Cerebellar cortex (tissue), 1 donor: ENCODE data around the gene RALGPS1.

ENCODE experiments used
- DNase-seq: peaks from one replicate; pipeline ENCODE4 v3.0.0-alpha.2; 2015; ENCODE audit warnings: low spot score

The RALGPS1 gene

DNA sequence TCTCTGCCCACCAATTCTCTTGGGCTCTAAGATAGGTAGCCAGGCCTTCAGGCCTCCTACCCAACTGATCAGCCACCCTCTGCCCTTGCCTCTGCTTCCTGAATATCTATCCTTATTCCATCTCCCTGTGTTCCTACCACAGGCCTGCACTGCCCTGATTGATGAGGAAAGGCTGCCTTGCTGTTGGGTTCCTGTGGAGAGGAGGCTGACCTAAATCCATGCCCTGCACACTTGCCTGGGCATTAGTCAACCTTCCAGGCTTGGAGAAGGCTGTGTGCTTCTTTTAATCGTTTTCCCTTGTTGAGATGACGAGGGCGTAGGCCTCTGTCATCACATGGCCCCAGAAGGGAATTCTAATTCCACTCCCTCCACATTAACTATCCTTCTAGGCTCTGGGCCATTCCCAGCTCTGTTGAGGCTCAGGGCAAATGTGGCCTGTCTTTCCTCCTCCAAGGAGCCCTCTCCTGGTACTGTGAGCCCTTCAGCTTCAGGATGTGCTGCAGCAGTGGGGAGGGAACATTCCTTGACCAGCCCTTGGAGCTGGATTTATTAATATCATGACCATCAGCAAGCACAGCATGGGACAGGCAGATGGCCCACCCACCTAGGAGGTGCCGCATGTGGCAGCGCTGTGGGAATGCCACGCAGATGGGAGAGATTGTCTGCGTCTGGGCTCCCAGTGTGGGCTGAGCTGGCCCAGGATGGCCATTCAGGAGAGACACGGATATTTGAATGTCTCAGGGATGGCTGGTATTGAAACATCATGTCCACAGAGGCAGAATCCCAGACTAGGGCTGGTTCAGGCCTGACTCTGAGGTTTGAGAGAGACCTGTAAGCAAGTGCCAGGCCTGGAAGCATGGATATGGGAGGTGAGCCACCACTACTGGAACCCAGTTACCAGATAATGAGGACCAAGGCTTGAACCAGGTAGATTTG lies 166.9 kb downstream of the RALGPS1 start:
- peak; percentile 70 for DNase-seq

DNA sequence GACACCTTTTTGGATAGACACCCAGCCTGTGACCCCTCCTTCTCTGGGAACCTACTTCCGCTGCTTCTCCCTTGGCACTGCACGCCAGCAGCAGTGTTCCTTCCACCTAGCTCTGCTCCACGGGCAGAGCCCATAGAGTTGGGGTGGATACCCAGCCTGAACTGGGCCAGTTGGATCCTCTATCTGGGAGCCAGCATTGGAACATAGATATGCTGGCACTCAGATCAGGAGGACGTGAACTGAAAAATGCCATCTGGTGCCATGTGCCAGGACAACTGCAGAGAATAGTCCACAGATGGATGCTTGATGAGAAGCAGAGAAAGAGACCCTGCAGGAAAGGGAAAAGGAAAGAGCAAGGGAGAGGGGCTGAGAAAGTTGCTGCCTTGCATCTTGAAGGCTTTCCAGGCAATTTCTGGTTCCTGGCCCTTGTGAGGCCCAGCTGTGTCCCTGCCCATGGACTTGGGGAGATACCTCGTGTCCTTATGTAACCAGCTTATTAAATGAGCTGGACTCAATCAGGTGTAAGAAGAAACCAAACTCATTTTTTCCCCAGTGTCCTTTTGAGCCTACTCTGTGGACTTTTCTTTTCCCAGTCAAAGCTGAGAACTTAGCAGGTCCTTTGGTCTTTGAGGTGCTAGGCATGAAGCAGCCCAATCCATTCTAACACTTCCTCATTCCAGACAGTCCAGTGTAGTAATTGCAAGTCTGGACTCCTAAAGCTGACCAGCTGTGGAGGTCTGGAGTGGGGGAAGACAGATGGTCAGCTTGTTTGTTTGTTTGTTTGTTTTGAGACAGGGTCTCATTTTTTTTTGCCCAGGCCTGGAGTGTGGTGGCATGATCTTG lies 168.8 kb downstream of the RALGPS1 start:
- DNase-seq = peak; percentile 92

DNA sequence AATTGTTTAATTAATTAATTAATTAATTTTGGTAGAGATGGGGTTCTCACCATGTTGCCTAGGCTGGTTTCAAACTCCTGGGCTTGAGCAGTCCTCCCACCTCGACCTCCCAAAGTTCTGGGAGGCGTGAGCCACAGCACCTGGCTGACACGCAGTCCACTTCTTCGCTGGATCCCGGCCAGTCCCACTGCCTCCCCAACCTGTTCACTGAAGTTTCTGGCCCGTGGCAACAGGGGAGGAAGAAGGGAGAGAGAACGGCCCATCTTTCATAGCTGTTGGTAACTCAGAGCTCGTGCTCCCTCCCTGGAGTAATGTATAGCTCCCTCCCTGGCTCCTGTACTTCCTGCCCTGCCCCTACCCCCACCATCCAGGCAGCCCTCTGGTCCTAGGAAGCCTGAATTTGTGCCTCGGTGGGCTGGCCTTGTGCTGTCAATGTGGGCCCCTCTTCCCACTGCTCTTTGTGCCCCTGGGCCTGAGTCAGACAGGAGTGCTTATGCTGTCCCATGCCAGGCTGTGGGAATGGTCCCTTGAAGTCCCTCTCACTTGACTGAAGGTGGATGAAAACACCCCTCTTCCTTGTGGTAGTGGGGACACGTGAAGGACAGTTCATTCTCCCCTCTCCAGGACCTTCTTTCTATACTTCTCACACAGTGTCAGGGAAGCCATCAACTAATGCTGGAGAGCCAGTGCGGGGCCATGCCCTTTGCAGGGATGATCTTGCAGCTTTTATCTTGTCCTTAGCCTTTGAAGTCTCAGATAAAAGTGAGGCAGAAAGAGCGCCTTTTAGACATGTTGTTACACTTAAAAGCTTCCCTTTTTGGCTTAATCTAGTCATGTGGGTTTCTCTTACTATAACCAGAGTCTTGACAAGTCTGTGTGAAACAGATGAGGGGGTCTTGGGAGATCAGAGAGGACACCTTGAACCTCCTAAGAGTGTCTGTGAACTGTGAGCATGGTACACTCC lies 169.8 kb downstream of the RALGPS1 start:
- DNase-seq = no peak

DNA sequence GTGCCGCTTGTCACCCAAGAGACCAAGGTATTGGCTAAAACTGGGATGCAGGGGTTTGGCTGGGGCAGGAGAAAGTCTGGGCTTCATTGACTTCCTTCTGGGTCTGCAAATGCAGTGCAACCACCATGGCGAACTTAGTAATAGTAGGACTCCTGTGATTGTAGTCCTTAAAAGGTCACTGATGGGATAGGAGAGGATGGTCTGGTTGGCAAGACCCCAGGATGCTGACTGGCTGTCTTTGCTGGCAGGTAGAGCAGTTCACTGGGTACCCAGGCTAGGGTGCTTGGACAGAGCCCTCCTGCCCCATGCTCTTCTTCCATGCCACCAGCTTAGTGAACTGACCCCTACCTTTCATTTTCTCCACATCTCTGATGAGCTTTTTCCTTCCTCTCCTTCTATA lies 170.6 kb downstream of the RALGPS1 start:
- DNase-seq = no peak

DNA sequence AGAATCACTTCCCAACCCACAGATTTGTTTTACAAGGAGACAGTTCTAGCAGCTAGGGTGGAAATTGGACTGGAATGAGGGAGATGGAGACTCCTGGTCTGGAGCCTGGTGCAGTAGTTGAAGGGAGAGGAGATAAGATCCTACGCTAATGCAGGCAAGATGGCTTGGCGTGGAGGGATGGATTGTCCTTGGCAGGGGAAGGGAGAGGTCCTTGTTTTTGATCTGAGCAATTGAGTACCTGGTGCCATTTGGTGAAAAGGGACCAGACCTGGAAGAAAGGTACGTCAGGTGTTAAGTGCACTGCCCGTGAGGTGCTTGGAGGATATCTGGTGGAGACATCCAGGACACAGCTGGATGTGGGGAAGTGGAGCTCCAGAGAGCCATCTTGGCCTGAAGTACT lies 172.2 kb downstream of the RALGPS1 start:
- no peak for DNase-seq

DNA sequence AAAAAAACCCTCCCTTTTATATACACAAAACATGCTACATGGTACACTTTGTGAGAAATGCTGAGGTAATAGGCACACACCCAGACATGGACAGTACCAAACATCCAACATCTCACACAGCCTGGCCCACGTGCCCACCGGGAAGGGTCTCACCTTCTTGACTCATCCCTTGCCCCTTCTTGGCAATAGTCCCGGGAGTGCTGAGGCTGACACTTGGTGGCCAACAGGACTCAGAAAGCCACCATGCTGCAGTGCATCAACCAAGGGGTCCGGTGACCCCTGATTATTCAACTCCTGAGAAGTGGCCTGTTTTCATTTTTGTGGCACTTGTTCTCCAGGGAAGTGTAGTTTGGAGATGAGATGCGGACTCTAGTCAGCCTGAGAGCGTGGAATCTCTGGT lies 172.8 kb downstream of the RALGPS1 start:
- no peak for DNase-seq

DNA sequence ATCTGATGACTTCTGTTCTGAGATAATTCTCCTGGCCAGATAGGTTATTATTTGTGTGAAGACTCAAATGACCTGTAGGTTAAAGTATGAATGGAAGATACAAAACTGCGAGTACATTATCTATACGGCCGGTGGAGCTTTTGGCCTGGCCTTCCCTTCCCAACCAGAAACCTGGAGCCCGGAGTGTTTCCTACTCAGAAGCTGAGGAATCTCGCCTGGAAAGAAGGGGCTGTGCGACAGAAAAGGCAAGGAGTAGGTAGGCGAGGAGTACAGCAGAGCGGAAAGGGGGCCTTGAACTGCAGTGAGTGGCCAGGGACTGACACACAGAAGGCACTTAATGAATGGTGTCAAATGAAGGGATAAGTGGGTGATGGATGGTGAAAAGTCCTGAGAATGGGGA lies 173.3 kb downstream of the RALGPS1 start:
- no peak for DNase-seq

DNA sequence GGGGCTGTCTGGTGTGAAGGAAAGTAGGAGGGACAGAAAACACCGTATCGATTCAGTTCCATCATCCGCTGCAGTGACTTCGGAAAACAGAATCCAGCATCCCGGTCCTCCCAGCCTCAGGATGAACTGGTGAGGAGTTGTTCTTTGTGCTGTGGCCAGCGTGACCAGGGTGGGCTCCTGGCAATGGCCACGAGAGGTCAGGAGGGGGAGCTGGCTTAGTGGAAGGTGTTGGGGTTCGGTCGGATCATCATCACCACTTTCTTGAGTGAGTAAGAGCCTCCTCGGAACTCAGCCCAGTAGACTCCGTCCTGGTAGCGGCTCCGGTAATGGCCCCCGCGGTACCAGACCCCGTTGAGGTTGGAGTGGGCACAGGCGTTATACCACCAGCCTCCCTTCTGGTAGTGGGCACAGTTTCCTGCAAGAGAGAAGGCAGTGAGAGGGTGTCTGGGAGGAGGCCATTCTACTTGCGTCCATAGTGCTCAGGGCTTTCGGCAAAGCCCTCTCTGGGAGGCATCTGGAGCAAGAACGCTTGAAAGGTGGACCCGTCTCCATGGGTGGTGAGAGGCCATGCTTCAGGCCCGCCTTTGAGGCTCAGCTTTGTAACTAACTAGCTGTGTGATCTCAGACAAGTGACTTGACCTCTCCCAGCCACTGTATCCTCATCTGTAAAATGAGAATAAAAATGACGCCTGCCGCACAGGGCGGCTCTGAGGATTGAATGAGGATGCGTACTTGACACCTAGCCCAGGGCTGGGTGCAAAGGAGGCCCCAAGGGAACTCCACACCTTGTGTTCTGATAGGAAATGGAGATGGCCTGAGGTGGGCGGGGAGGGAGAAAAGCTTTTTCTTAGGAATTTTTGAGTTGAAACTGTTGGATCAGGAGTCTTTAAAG lies 174.4 kb downstream of the RALGPS1 start:
- no peak for DNase-seq

DNA sequence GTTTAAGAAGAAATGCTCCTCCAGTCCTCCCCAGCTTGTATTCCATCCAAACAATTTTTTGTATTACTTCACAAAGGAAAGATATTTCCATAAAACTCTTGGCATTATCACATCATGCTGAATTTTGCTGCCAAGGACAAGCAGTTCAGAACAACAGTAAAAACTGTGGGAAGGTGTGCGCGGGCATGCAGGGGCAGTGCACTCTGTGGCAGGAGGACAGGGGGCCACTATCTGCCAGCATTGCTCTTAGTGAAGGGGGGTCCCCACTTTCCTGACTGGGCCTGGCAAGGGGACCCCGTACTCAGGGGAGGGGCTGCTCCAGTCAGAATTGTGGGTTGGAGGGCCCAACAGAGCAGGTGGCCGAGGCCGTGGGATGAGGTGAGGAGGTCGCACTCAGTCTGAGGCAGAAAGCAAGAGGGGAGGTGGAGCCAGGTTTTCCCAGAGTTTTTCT lies 175.1 kb downstream of the RALGPS1 start:
- DNase-seq = no peak

DNA sequence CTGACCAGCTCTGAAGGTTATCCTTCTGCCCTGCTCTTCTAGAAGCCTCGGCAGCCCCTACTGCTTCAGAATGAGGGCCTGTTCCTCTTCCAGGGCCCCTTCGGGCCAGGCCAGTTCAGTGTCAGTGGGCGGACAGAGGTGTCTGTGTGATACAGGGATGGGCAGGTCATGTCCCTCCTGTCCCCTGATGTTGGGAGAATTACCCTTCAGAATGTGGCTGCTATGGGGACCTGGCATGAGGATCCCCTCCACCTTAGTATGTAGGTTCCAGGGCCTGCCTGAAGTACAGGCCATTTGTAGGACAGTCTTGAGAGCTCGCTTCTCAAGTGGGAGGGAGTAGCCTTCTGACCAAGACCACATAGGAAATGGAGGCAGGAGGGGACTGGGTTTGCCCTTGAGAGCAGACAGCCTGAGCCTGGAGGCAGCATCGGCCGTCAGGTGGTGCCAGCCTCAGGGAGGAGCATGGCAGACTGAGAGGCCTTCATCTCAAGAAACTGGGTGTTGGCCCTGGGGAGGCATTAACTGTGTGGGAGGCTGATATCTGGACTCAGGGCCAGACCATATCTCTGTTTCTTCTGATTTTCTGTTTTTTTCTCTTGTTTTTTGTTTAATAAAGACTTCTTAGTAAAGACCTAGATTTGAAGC lies 175.9 kb downstream of the RALGPS1 start:
- no peak for DNase-seq

DNA sequence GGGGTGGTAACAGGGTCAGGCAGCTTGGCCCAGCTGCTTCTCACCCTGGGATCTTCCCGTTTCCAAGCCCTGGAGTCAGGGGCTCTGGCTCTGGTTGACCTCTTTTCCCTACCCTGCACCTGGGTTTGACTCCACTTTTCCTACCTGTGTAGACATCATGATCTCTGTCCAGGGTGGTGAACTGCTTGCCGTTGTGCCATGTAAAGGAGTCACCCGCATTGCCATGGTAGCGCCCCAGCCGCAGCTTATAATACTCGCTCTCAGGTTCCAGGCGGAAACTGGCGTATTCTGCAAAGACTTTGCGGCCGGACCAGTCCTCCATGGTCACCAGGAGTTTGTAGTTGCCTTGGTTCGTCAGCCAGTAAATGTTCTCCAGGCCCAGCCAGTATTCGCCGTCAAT lies 176.9 kb downstream of the RALGPS1 start:
- no peak for DNase-seq

DNA sequence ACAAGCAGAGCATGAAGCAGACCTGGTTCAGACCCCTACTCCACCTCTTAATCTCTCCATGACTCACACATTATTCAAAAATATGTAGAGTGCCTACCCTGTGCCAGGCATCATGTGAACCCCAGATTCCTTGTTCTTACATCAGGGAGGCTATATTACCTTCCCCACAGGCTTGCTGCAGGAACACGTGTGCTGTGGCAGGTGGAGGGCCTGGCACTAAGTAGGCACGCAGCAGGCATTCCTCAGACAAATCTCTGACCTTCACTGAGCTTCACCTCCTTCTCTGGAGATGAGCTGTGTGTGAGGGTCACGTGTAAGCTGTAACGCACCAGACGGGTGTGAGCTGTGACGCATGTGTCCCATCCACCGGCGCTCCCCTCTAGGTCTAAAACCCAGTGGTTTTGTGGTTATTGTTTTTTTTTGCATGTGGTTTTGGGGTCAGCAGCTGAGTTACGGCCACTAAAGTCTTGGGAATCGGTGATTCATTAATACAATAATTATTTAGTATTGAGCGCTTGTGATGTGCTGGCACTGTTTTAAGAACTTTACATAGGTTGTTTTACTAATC lies 177.5 kb downstream of the RALGPS1 start:
- DNase-seq = peak; percentile 52

DNA sequence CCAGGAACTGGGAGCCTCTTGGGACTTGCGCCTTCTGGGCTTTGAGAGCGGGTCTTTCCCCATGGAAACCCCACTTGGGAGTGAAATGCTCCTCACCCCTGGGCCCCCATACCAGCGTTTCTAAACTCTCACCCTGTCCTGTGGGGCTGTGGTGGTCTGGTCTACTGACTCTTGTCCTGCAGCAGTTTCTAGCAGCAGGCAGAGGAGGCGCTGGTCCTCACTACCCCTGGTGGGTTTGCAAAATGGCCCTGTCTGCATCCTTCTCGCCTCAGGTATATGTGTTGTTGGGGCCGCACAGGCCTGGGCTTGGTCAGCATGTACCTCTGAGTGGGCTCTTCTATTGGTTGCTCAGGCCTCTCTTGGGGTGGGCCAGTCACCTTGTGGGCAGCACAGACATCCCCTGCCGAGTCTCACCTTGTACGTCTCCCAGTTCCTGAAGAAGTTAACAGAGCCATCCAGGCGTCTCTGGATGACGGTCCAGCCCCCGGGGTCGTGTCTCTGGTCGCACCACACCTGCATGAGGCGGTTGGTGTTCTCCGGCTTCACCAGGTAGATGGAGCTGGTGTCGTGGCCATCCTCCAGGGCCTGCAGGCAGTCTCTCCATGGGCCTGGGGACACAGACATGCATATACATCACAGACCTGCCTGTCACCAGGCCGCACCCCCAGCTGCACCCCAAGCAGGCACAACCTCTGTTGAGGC lies 178.9 kb downstream of the RALGPS1 start:
- no peak for DNase-seq

DNA sequence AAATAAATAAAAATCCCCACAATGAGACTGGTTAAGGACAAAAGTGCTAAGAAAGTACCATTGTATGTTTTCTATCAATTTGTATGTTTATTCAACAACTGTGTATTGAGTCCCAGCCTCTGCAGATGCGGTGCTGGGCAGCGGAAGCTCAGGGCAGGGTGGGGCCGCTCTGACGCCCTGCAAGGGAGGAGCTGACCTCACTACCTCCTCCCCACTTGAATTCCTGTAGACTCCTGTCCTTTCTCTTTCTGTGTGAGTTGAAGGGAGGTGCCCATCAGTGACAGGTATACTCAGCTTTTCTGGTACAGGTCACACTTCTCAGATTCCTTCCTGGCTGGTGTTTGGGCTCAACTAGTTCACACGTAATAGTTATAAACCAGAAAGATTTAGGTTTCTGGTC lies 180.8 kb downstream of the RALGPS1 start:
- DNase-seq = no peak

DNA sequence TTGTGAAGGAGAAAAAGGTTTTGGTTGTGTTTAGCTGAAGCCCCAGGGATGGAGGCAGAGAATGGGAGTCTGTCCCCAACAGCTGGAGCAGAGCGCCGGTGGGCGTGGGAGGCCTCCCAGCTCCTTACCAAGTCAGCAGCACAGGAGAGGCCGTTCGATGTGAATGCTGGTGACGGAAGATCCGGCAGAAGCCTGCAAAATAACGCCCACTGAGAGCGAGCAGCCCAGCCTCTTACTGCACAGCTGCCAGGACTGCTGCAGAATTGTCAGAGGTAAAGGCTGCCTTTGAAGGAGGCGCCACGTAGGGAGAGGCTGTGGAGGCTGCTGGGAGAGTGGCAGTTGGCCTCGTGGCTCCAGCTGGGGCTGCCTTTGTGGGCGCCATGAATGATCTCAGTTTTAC lies 181.6 kb downstream of the RALGPS1 start:
- no peak for DNase-seq

DNA sequence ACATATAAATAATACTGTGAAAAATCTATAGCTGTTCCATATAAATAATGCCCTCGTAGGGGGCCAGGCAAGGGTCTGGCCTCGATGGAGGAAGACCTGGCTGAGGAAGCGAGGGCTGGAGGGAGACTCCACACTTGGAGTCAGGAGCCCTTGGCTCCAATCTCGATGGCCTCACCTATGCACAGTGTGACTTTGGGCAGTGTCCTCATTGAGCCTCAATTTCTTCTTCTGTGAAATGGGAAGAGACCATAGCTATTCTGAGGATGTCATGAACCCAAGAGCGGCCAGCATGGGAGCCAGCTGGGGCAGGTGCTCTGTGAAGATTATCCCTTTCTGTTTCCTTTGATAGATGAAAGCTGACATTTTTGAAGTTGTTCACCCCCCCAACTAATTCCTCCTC lies 183.1 kb downstream of the RALGPS1 start:
- no peak for DNase-seq

DNA sequence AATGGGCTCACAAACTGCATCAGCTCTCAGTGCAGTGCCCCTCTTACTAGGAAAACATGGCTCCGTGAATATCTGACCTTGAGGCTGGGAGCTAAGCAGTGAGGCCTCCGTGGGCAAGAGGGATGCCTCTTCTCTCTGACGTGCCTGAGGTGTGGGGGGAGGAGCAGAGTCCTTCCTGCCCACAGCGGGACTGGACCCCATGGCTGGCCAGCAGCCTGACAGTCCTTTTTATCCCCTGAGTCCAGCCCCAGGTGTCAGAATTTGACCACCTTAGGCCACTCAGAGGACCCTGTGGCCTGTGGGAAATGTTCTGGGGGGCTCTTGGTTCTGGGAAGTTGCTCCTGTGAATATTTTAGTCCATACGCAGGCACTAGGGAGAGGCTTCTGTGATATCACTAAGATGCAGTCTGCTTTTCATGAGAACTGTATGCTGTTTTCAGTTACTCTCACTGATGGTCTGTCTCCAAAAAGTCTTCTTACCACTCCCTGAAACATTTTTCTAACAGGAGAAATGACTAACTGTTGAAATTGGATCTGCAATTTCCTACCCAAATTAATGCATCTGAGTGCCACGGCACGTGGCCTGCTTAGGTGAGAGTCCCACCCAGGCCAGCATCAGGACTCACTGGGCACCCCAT lies 184.5 kb downstream of the RALGPS1 start:
- DNase-seq = no peak

DNA sequence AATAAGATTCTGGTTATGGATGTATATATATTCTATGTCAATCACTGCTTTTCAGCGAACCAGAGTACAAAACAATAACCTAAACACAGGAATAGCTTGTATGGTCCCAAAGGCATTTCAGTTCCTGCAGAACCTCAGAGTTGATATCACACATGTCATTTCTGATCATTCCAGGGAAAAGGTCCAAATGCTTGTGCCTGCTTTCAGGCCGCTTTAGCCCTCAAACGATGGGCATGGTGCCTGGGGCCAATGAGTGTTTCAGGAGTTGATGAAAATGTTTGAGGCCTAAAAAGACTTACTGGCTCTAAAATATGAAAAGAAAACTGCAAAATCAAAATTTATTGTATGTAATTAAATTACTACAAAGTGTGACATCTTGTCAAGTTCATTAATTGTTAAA lies 185.1 kb downstream of the RALGPS1 start:
- DNase-seq = peak; percentile 32

DNA sequence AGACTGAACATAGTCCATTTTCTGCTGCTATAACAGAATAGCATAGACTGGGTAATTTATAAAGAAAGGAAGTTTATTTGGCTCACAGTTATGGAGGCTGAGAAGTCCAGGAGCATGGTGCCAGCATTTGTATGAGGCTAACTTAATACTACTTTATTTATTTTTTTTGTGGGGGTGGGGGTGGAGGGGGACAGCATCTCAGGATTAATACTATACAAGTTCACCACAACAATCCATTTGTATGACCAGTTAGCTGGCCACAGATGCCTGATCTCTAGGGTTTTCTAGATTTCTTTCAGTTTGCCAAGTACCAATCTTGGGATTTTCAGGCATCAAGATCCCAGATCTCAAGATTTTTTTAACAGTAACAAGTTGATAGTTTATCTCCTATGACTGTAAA lies 187.6 kb downstream of the RALGPS1 start:
- no peak for DNase-seq
